ENCODE measurements around the gene RPS18.
"Not testable (repeated sequence)": the region's sequence is repeated elsewhere in the genome, so short reads cannot be mapped to it uniquely, and the experiment has no call there.

RPS18 gene

GRCh38 chr6:33272275-33273128 is 627 bp downstream of the RPS18 start:
- no peak for DNase-seq (ENCODE audit: low read depth)

DNA sequence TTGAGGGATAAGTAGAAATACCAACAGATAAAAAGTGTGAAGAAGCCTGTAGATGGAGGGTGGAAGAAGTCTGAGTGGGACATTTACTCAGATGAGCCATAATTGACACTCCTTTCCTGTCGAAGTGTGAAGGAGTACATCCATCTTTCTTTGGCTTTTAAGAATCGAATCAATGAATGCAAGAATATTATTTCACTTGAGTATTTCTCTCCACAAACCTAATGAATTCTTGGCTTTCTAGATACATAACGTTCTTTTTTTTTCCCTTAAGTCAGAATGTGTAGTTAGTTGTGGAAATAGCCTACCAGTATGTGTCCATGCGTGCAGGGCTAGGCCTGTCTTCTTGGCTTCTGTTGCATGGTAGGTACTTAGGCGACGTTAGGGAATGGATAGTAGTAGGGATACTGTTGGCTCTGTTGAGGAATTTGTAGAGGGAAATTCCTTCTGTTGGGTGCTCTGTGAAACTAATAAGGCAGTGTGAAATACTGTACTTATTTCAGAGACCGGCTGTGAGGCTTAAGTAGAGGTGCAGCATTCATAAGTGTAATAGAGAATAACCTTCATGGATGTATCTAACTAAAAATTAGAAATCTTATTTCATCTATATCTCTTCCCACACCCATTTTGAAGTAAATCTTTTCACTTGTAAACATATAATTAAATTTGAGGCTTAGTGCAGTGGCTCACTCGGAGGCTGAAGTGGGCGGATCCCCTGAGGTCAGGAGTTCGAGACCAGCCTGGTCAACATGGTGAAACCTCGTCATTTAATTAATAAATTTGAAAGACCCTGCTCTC is 1.5 kb downstream of the RPS18 start:
- DNase-seq (ENCODE audit: low read depth) = no peak

GRCh38 chr6:33273924-33274902 is 2.3 kb downstream of the RPS18 start:
- no peak for DNase-seq (ENCODE audit: low read depth)

- not testable (repeated sequence) for DNase-seq (ENCODE audit: low read depth)
Measured at GRCh38 chr6:33275795-33276580, 4.1 kb downstream of the RPS18 start.

DNA sequence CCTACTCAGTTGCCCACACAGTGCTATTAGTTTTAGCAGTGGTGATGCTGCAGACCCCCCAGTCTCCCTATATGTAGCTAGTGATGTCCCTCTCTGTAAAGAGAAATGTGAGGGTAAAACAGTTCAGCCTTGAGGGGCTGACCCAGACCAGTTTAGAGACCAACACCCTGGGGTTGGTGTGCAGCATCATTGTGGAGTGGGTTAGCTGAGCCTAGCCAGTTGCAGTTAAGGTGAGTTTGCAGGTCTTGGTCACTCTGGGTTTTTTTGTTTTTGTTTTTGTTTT is 4.6 kb downstream of the RPS18 start:
- DNase-seq (ENCODE audit: low read depth) = no peak

DNA sequence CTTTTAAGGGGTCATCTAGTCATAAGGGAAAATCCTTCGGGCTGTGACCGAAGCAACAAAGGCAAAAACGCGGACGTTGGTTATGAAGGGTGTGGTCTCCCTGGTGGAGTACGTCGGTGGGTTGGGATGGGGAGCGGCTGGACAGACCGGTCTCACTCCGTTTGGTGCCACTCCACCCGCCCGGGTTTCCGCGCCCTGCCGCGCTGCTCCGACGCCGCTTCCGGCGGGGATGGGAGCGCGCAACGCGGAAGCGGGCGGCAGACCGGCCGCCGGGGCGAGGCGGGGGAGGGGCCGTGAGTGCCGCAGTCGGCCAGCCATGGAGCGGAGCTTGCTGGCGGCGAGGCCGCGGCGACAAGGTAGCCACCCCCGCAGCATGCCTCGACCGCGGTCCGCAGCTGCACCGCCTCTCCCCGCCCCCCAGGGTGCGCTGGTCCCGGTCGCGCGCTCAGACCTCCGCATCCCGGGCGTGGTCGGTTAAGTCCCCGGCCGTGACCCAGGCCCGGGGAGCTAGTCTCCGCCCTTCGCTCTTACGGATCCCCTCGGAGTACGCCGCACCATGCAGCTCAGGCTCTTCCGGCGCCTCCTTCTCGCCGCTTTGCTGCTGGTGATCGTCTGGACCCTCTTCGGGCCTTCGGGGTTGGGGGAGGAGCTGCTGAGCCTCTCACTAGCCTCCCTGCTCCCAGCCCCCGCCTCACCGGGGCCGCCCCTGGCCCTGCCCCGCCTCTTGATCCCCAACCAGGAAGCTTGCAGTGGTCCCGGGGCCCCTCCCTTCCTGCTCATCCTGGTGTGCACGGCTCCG is 5.2 kb downstream of the RPS18 start, which contains the start of gene B3GALT4:
TSS of gene B3GALT4 (plus strand) at position 260 of the 799 bp plus-strand sequence. CDS start at position 557, 297 bp downstream.
- DNase-seq (ENCODE audit: low read depth) = peak; percentile 32

- DNase-seq (ENCODE audit: low read depth) = no peak
Measured at GRCh38 chr6:33277663-33278391, 6.0 kb downstream of the RPS18 start.

DNA sequence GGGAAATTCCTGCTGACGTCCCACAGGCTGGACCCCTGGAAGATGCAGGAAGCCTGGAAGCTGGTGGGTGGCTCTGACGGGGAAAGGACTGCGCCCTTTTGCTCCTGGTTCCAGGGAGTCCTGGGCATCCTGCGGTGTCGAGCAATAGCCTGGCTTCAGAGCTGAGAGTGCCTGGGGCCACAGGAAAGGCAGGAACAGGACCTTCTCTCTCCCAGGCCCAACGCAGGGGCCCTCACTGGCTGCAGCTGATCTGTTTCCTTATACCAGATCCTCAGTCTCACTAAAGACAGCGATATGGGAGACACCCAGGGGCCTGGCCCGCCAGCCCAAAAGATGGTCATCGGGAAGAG is 6.5 kb downstream of the RPS18 start:
- no peak for DNase-seq (ENCODE audit: low read depth)

DNA sequence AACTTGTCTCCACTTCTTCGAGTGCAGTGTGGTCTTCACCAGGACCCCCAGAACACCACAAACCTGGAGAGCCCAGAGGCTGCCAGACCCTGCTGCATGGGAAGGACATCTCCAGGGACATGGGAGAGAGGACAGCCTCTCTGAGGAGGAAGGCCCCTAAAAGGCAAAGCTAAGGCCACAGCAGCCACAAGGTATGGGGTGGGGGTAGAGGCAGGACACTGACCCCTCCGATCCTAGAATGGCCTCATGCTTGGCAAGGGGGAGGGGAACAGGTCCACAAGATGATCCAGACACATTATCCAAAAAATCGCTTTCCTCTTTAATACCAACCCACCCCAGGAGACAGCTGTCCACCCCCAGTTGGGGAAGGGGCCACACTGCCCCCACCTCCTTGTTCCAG is 6.9 kb downstream of the RPS18 start:
- no peak for DNase-seq (ENCODE audit: low read depth)

DNA sequence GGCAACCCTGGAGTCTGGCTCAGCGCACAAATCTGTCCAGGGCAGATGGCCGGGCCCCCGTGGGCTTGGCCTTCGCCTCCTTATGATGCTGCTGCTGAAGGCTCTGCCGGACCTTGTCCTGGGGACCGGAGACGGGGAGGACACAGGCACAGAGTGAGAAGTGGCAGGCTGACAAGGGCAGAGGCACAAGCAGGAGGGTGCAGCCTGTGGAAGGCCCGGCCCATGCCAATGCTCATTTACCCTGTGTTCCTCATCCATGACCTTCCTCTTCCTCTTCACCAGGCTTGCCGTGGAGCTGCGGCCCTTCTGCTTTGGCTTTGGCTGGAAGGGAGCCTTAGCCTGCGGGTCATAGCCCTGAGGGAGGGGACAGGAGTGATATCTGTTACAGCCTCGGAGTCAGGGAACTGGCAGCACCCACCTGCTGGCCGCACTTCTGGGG is 7.4 kb downstream of the RPS18 start:
- DNase-seq (ENCODE audit: low read depth) = no peak

- no peak for DNase-seq (ENCODE audit: low read depth)
Measured at GRCh38 chr6:33279971-33280511, 8.2 kb downstream of the RPS18 start.

- no peak for DNase-seq (ENCODE audit: low read depth)
Measured at GRCh38 chr6:33280539-33280938, 8.7 kb downstream of the RPS18 start.

DNA sequence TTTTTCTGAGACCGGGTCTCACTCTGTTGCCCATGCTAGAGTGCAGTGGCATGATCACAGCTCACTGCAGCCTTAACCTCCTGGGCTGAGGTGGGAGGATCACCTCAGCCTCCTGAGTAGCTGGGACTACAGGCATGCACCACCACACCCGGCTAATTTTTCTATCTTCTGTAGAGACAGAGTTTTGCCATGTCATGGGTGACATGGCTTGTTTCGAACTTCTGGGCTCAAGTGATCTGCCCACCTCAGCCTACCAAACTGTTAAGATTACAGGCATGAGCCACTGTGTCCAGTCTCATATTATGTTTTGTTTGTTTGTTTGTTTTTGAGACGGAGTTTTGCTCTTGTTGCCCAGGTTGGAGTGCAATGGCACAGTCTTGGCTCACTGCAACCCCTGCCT is 13.3 kb downstream of the RPS18 start:
- not testable (repeated sequence) for DNase-seq (ENCODE audit: low read depth)

- no peak for DNase-seq (ENCODE audit: low read depth)
Measured at GRCh38 chr6:33286946-33287914, 15.4 kb downstream of the RPS18 start.

- DNase-seq (ENCODE audit: low read depth) = no peak
Measured at GRCh38 chr6:33288141-33288920, 16.5 kb downstream of the RPS18 start.

DNA sequence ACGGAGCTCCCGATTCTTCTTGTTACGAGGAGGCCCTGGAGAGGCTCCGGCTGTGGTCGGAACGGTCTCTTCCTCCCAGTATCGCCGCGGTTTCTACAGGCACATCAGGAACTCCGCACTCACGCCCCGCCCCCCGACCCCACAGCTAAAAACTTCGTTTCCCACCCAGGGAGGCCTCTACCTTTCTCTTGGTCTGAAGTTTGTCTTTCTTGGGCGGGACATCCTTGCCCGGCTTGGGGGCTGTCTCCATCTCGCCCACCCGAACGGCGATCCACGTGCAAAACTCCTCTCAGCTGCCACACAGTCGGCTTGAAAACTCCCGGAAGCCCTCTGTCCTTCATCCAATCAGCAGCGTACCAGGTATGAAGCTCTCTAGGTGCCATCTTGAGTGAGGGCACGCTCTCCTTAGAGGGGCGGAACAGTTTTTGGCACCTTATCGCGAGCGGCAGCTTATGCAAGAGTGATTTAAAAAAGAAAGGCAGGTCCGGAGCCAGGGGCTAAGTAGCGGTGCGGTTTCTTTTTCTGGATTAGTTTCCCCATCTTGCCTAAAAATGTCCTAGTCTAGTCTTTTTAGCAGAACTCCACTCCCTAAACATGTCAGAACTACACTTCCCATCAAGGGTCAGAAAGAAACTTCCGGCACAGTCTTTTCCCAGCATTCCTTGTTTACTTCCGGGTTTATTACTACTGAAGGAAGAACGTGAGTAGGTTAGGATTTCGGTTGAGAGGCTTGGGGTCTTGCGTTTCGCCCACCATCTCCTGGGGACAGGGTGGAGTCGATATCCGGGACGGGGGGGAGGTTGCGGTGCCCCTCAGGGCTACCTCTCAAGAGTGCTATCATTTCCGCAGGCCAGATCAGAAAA is 17.3 kb downstream of the RPS18 start, which contains the start of the genes PFDN6 and WDR46:
TSS of gene PFDN6 (plus strand) at position 681 of the 863 bp plus-strand sequence. CDS start 256 bp downstream, outside the sequence.
TSS of gene WDR46 (minus strand) at position 319 of the 863 bp plus-strand sequence. CDS start at position 250, 69 bp downstream.
- peak; percentile 80 for DNase-seq (ENCODE audit: low read depth)

Measured in GM04504 (cell line).